Uterus (tissue), 2 donors: ENCODE results near the gene OR5AN1.

ENCODE experiments used
- CTCF ChIP-seq, 4 experiments: fragments of 200-600 bp in 2 of 4; fragments of 450-650 bp in 2 of 4; sonication (generic) in 2 of 4; IDR thresholded peaks; one replicate each; pipeline ENCODE4 v1.5.1; 2016 to 2019; ENCODE audit warnings: antibody characterized with exemption in 4 of 4, mild to moderate bottlenecking in 2 of 4, moderate library complexity in 1 of 4
- POLR2A ChIP-seq, 2 donors: fragments of 450-650 bp; IDR thresholded peaks; one replicate each; pipeline ENCODE4 v1.6.1; 2016; ENCODE audit warnings: antibody characterized with exemption in 2 of 2, mild to moderate bottlenecking in 1 of 2, moderate library complexity in 1 of 2

DNA sequence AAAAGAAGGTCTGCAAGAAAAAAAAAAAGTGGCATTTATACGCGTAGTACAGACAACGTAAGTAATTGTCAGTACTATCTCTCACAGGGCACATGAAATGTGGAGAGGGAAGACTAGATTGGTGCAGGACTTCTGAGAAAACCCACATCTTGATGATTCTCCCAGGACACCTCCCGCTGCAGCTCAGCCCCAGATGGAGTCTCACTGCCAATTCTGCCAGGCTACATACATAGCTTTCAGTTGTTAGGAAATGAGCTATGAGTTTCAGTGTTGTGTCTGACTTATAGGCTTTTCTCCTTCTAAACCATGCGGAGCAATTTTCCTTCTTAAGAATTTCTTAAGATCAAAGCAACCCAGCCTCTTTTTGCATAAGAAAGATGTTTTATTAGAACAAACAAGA, 57.9 kb downstream of the OR5AN1 start:
- TF ChIP-seq CTCF (IDR thresholded peaks at IDR 0.05) (no peak), POLR2A (IDR thresholded peaks at IDR 0.05) (no peak)
